GM12801 (cell line): Measurements from ENCODE around the gene NRXN3.

Experiments used
- TF ChIP-seq, protein P1 (sequence below): IDR thresholded peaks from one replicate; pipeline ENCODE4 v1.5.1; 2011; ENCODE audit warnings: control low read depth; ENCODE audit not compliant: insufficient read length; ENCODE audit errors: extremely low read depth

NRXN3 gene

DNA sequence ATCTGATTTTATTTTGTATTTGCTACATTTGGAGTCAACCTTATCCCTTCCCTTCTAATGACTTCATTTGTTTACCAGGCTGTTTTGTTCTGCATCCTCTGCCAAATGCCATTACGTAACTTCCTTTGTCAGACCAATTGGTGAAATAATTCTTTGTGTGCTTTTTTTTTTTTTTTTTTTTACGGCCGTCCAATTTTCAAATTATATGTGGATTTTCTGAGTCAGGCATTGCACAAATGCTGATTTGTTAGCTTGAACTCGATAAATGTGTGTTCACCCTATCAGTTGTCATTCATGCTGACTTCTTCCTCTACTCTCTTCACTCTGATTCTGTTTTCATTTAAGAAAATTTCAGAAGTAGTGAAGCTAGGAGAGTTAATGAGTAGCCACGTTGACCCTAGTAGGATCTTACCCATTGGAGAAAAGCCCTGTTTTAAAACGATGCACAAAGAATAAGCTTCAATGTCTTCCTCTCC, 1654.9 kb downstream of the NRXN3 start:
- TF ChIP-seq, protein P1, sequence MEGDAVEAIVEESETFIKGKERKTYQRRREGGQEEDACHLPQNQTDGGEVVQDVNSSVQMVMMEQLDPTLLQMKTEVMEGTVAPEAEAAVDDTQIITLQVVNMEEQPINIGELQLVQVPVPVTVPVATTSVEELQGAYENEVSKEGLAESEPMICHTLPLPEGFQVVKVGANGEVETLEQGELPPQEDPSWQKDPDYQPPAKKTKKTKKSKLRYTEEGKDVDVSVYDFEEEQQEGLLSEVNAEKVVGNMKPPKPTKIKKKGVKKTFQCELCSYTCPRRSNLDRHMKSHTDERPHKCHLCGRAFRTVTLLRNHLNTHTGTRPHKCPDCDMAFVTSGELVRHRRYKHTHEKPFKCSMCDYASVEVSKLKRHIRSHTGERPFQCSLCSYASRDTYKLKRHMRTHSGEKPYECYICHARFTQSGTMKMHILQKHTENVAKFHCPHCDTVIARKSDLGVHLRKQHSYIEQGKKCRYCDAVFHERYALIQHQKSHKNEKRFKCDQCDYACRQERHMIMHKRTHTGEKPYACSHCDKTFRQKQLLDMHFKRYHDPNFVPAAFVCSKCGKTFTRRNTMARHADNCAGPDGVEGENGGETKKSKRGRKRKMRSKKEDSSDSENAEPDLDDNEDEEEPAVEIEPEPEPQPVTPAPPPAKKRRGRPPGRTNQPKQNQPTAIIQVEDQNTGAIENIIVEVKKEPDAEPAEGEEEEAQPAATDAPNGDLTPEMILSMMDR, result no peak

GRCh38 chr14:79826362-79826761, 1656.2 kb downstream of the NRXN3 start:
- TF ChIP-seq, protein P1, result no peak

DNA sequence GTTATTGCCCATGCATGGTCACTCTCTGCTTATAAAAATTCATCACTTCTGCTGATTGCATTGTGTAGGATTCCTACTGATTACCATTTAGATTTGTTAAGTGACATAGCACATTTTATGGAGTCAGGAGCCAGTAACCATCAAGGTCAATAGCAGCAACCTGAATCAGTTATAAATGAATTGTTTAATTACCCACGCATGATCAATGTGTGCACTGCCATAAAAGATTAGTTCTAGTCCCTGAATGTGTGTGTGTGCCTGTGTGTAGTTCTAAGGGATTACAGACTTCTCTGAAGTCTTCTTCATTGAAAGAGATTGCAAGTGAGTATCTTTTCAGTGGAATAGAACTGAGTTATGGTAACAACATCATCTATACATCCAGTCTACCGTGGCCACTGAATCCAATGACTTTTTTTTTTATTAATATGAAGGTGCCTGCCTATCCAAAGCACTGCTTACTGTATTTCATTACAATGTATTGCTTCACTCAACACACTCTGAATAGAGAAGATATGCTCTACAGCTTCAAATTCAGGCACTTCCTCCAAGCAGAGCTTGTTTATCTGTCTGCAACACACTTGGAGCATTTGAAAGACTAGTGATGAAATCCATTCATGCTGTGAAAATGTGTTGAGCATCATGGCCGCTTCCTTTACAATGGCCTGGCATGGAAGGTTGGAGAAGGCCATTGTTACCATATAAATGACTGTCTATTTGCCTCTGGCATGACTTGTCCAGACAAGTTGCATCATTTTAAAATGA, 1659.4 kb downstream of the NRXN3 start:
- TF ChIP-seq, protein P1, result no peak

DNA sequence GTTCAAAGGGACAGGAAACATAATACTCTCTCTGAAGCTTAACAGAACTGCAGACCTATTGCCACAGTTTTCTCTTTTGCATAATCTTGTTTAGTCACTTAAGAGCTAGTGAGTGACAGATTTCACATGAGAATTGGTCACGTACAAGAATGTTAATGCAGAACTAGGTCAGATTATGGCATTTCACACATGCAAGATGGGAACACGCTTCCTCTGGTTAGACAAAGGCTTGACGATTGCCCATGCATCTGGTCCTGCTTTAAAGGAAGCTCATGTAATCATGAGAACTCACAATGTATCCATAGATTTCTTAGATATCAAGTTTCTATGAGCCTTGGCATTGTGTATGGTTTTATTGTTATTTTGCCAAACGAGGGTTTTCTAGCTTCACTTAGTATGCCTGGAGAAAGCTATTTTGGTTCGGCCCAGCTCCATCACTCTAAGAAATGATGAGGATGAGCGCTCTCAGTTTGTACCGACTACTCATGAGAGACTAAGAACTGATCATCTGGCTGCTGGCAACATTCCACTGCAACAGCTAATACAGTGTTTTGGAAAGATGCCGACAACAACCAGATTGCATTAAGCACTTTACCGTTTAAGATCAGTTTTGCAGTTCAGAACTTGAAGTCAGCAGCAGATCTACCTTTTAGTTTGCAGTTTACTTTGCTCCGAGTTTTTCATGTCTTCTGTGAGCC, 1661.2 kb downstream of the NRXN3 start:
- TF ChIP-seq, protein P1, result no peak

DNA sequence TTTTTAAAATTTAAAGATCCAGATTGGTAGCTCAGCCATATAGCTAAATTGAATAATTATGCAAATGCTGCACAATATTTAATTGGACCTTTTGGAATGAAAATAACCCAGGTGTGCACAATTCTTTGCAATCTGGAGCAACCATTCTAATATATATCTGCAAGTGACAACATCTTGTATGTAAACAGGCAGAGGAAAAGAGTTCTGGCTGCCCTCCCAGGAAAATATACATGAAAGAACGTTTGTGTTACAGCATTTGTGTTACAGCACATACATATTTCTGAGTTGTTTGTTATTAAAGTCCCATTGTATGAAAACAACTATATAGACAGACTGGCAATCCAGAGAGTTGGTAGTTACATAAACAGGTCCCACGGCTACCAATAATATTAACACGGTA, 1663.6 kb downstream of the NRXN3 start:
- TF ChIP-seq, protein P1, result no peak

- TF ChIP-seq, protein P1, result no peak
These were observed 1664.7 kb downstream of the NRXN3 start for GRCh38 chr14:79834868-79835267.

DNA sequence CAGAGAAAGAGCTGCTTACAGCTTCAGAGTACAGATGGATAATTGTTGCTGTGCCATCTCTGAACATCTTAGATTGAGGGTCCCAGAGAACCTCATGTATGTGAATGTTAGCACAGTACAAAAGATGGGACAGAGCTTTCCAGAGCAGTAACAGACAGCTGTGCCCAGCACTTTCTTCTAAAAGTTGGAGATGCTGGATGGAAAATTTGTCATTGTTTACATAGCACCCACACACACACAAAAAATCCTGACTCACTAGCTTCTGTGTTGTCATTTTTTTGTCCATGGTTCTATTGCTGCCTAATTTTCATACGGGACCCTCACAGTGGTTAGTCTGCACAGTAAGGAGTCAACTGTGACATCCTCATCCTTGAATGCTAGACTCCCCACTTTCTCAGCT, 1666.4 kb downstream of the NRXN3 start:
- TF ChIP-seq, protein P1, result no peak
